K562 (cell line): Measurements from ENCODE around the gene AVPI1. TPM values are rescaled to one million over a fixed set of nuclear protein-coding genes. Genes with fewer than 3 reads are reported as not detected.

Experiments used
- BCOR ChIP-seq: fragments of 450-650 bp; IDR thresholded peaks from 2 replicates; pipeline ENCODE4 v1.6.1; 2016
- CBX5 ChIP-seq: IDR thresholded peaks from 2 replicates; pipeline ENCODE4 v1.6.1; 2014; ENCODE audit warnings: low read depth, borderline replicate concordance
- FIP1L1 ChIP-seq: fragments of 200-400 bp; formaldehyde crosslinking; IDR thresholded peaks from 2 replicates; pipeline ENCODE4 v1.6.1; 2018; ENCODE audit warnings: mild to moderate bottlenecking, low read depth, low read length; ENCODE audit not compliant: poor library complexity, severe bottlenecking
- HDAC1 ChIP-seq, 2 experiments: fragments of 450-650 bp; IDR thresholded peaks; 2 replicates each; pipeline ENCODE4 v1.6.1; 2016 to 2017; ENCODE audit warnings: inconsistent platforms in 1 of 2, mild to moderate bottlenecking in 1 of 2, moderate library complexity in 1 of 2
- ILF3 ChIP-seq: fragments of 450-650 bp; IDR thresholded peaks from 2 replicates; pipeline ENCODE4 v1.6.1; 2018; ENCODE audit warnings: antibody characterized with exemption, mild to moderate bottlenecking, moderate library complexity, borderline replicate concordance
- KLF16 ChIP-seq: IDR thresholded peaks from 2 replicates; pipeline ENCODE4 v1.6.1; 2016; ENCODE audit warnings: antibody characterized with exemption
- L3MBTL2 ChIP-seq: fragments of 450-650 bp; IDR thresholded peaks from 2 replicates; pipeline ENCODE4 v1.6.1; 2016; ENCODE audit warnings: mild to moderate bottlenecking, moderate library complexity
- MTA1 ChIP-seq: fragments of 450-650 bp; IDR thresholded peaks from 2 replicates; pipeline ENCODE4 v1.6.1; 2017; ENCODE audit warnings: borderline replicate concordance
- PTRF ChIP-seq: fragments of 450-650 bp; IDR thresholded peaks from 2 replicates; pipeline ENCODE4 v1.6.1; 2016; ENCODE audit warnings: mild to moderate bottlenecking, missing genetic modification characterization, missing compliant biosample characterization
- RBBP5 ChIP-seq: fragments of 200-600 bp; sonication (generic); IDR thresholded peaks from 2 replicates; pipeline ENCODE4 v1.6.1; 2012; ENCODE audit warnings: borderline replicate concordance, mild to moderate bottlenecking, low read length, control low read depth, inconsistent platforms; ENCODE audit not compliant: insufficient read depth, poor library complexity, severe bottlenecking
- SAP30 ChIP-seq: fragments of 200-600 bp; sonication (generic); IDR thresholded peaks from 2 replicates; pipeline ENCODE4 v1.6.1; 2012; ENCODE audit warnings: borderline replicate concordance, low read depth, mild to moderate bottlenecking, moderate library complexity, low read length, control low read depth, inconsistent platforms; ENCODE audit not compliant: insufficient read depth, poor library complexity, severe bottlenecking
- ZNF217 ChIP-seq: sonication (generic); formaldehyde crosslinking; IDR thresholded peaks from 2 replicates; pipeline ENCODE4 v1.8.0; 2022; ENCODE audit warnings: mild to moderate bottlenecking, missing genetic modification reagents
- ZNF239 ChIP-seq: fragments of 250-450 bp; sonication (Bioruptor Pico); IDR thresholded peaks from 2 replicates; pipeline ENCODE4 v1.4.0; 2020; ENCODE audit warnings: mild to moderate bottlenecking
- ZNF384 ChIP-seq: IDR thresholded peaks from 2 replicates; pipeline ENCODE4 v1.6.1; 2012; ENCODE audit warnings: low read depth, low read length, improper control_type of control experiment
- ZNF668 ChIP-seq: fragments of 250-450 bp; sonication (Bioruptor Pico); IDR thresholded peaks from 2 replicates; pipeline ENCODE4 v1.8.0; 2022; ENCODE audit warnings: mild to moderate bottlenecking, inconsistent platforms
- polyA plus RNA-seq, 8 experiments: library from polyadenylated mRNA; depleted of rRNA in 4 of 8; stranded (reverse) in 5 of 8; unstranded in 3 of 8; fragments of >200 nt; fragmentation: Nextera tagmentation in 2 of 8; fragmentation: Illumina TruSeq in 1 of 8; extraction: Ambion mirVana in 2 of 8; extraction: Trizol in 1 of 8; gene quantifications; 2 replicates each; pipeline versions ENCODE4 v1.2.1 to v1.2.3, GENCODE V29; 2011 to 2014; ENCODE audit warnings: inconsistent platforms in 1 of 8, missing spikeins in 1 of 8
- total RNA-seq, 7 experiments: library from RNA; depleted of rRNA in 6 of 7; stranded (reverse); fragments of >200 nt in 6 of 7; fragmentation: Illumina TruSeq in 2 of 7; extraction: Trizol in 2 of 7; gene quantifications; 2 replicates each; pipeline versions ENCODE4 v1.2.1 to v1.2.3, GENCODE V29; 2011 to 2021; ENCODE audit warnings: low replicate concordance in 1 of 7
- TF ChIP-seq, protein P1 (sequence below): fragments of 450-650 bp; IDR thresholded peaks from 2 replicates; pipeline ENCODE4 v1.6.1; 2016
- TF ChIP-seq, protein P2 (sequence below): fragments of 250-450 bp; sonication (Bioruptor Pico); IDR thresholded peaks from 2 replicates; pipeline ENCODE4 v1.4.0; 2020; ENCODE audit warnings: mild to moderate bottlenecking, moderate library complexity, borderline replicate concordance

AVPI1 gene
- total and polyA plus RNA-seq, 9 of the 15 experiments (the other 6 are each of a cell fraction or from before 2014, with no cell fraction given): 0.90 to 10.4 (median 7.4) TPM

DNA sequence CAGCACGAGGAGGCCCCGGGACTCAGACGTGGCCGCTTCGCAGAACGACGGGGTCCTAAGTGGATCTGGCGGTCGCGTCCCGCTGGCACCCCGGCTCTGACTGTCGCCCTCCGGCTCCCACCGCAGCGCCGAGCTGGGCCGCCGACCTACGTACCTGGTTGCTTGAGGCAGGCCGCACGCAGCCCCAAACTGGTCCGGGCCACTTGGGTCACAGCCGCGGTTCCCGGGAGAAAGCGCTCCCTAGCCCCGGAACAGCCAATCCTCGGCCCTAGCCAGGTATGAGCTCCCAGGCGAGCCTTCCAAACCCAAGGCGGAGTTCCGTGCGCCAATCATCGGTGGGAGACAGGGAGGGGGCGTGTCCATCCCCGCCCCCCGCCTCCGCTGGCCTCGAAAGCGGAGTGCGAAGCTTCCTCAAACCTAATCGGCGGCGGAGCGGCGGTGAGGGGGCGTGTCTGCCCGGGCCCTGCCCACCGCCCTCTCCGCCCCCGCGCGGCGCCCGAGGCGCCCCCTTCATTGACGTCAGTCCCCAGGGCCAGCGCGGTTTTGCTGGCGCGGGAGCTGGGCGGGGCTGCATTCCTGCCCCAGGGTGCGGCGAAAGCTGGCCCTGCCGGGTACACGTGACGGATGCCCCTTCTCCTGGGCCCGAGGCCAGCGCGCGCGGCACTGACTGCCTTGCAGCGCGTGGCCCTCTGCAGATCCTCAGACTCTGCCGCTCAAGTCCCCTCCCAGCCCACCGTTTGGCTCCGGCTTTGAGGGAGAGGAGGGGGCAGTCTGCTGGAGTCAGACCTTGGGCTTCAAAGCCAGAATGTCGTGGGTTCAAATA lies at the start of gene AVPI1 (continued):
- TF ChIP-seq, protein P1, sequence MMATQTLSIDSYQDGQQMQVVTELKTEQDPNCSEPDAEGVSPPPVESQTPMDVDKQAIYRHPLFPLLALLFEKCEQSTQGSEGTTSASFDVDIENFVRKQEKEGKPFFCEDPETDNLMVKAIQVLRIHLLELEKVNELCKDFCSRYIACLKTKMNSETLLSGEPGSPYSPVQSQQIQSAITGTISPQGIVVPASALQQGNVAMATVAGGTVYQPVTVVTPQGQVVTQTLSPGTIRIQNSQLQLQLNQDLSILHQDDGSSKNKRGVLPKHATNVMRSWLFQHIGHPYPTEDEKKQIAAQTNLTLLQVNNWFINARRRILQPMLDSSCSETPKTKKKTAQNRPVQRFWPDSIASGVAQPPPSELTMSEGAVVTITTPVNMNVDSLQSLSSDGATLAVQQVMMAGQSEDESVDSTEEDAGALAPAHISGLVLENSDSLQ: peak; percentile 97
- TF ChIP-seq SAP30 (peak; percentile 23), BCOR (0 out of 2 replicates have a peak, but pooled peaks have one; percentile 11), HDAC1 (IDR thresholded peaks at IDR 0.05) (peak in 1 of 2 experiments; percentile 24; a peak in 2 of 4 replicates), MTA1 (peak; percentile 86), CBX5 (no peak), ZNF668 (CRISPR knock-in tag) (no peak), ZNF239 (CRISPR knock-in tag) (no peak), RBBP5 (peak; percentile 56), ZNF217 (CRISPR knock-in tag) (no peak), FIP1L1 (no peak), ILF3 (no peak), ZNF384 (no peak), PTRF (tag) (no peak), L3MBTL2 (peak; percentile 95), KLF16 (peak; percentile 45; the same call in 1 of the 2 replicates)
- TF ChIP-seq, protein P2, sequence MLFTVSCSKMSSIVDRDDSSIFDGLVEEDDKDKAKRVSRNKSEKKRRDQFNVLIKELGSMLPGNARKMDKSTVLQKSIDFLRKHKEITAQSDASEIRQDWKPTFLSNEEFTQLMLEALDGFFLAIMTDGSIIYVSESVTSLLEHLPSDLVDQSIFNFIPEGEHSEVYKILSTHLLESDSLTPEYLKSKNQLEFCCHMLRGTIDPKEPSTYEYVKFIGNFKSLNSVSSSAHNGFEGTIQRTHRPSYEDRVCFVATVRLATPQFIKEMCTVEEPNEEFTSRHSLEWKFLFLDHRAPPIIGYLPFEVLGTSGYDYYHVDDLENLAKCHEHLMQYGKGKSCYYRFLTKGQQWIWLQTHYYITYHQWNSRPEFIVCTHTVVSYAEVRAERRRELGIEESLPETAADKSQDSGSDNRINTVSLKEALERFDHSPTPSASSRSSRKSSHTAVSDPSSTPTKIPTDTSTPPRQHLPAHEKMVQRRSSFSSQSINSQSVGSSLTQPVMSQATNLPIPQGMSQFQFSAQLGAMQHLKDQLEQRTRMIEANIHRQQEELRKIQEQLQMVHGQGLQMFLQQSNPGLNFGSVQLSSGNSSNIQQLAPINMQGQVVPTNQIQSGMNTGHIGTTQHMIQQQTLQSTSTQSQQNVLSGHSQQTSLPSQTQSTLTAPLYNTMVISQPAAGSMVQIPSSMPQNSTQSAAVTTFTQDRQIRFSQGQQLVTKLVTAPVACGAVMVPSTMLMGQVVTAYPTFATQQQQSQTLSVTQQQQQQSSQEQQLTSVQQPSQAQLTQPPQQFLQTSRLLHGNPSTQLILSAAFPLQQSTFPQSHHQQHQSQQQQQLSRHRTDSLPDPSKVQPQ: peak; percentile 86
